HepG2 (cell line): Measurements from ENCODE around the gene ATAD3C. TPM values are rescaled to one million over a fixed set of nuclear protein-coding genes. Genes with fewer than 3 reads are reported as not detected.
A peak's percentile ranks its signal among the peaks of the same experiment; 100 is the strongest.

Experiments used
- AGO2 ChIP-seq: fragments of 200-400 bp; formaldehyde crosslinking; optimal IDR thresholded peaks from 2 replicates; pipeline ENCODE3; 2017; ENCODE audit warnings: mild to moderate bottlenecking, low read depth, low read length, moderate library complexity
- CCAR2 ChIP-seq: fragments of 200-400 bp; formaldehyde crosslinking; optimal IDR thresholded peaks from 2 replicates; pipeline ENCODE3; 2018; ENCODE audit warnings: low read depth, mild to moderate bottlenecking, low read length, moderate library complexity
- CREBL2 ChIP-seq: sonication (generic); formaldehyde crosslinking; IDR thresholded peaks from 2 replicates; pipeline ENCODE4 v1.8.1; 2023; ENCODE audit warnings: missing genetic modification reagents, mild to moderate bottlenecking, borderline replicate concordance
- FOXK1 ChIP-seq: sonication (generic); formaldehyde crosslinking; IDR thresholded peaks from 2 replicates; pipeline ENCODE4 v1.4.0; 2020; ENCODE audit warnings: low read depth, missing genetic modification reagents, borderline replicate concordance
- FOXP1 ChIP-seq, 2 experiments: fragments of 450-650 bp in 1 of 2; IDR thresholded peaks; 2 replicates each; pipeline ENCODE4 v1.6.1; 2017 to 2018; ENCODE audit warnings: antibody characterized with exemption in 1 of 2
- GABPB1 ChIP-seq: IDR thresholded peaks from 2 replicates; pipeline ENCODE4 v1.6.1; 2016; ENCODE audit warnings: mild to moderate bottlenecking, missing genetic modification reagents, moderate library complexity, missing compliant biosample characterization
- GLMP ChIP-seq: sonication (generic); formaldehyde crosslinking; IDR thresholded peaks from 2 replicates; pipeline ENCODE4 v1.9.0; 2021; ENCODE audit warnings: missing genetic modification reagents, mild to moderate bottlenecking, borderline replicate concordance
- ISX ChIP-seq: sonication (generic); formaldehyde crosslinking; conservative IDR thresholded peaks from 2 replicates; pipeline ENCODE4 v1.5.0; 2020; ENCODE audit warnings: missing genetic modification reagents
- KDM3A ChIP-seq: IDR thresholded peaks from 2 replicates; pipeline ENCODE4 v1.6.1; 2018; ENCODE audit warnings: low read depth, missing compliant biosample characterization
- KLF11 ChIP-seq: IDR thresholded peaks from 2 replicates; pipeline ENCODE4 v1.6.1; 2016; ENCODE audit warnings: missing compliant biosample characterization
- MTF1 ChIP-seq: sonication (generic); formaldehyde crosslinking; IDR thresholded peaks from 2 replicates; pipeline ENCODE4 v1.5.0; 2020; ENCODE audit warnings: missing genetic modification reagents
- MXD3 ChIP-seq: IDR thresholded peaks from 2 replicates; pipeline ENCODE4 v1.6.1; 2016; ENCODE audit warnings: mild to moderate bottlenecking, missing biosample characterization, missing genetic modification reagents
- NCOA1 ChIP-seq: sonication (generic); formaldehyde crosslinking; IDR thresholded peaks from 2 replicates; pipeline ENCODE4 v1.9.0; 2021; ENCODE audit warnings: missing genetic modification reagents
- PCBP1 ChIP-seq: fragments of 200-400 bp; formaldehyde crosslinking; IDR thresholded peaks from 2 replicates; pipeline ENCODE4 v1.6.1; 2017; ENCODE audit warnings: mild to moderate bottlenecking, low read depth, low read length, borderline replicate concordance
- PHB2 ChIP-seq: fragments of 450-650 bp; IDR thresholded peaks from 2 replicates; pipeline ENCODE4 v1.6.1; 2018; ENCODE audit not compliant: partially characterized antibody
- PHF5A ChIP-seq: IDR thresholded peaks from one replicate; pipeline ENCODE4 v1.6.1; 2018; ENCODE audit warnings: low read depth, missing genetic modification reagents; ENCODE audit not compliant: unreplicated experiment
- ZBTB21 ChIP-seq: sonication (generic); formaldehyde crosslinking; IDR thresholded peaks from 2 replicates; pipeline ENCODE4 v1.4.0; 2020; ENCODE audit warnings: missing genetic modification reagents
- ZFX ChIP-seq: sonication (generic); formaldehyde crosslinking; IDR thresholded peaks from 2 replicates; pipeline ENCODE4 v1.4.0; 2020; ENCODE audit warnings: mild to moderate bottlenecking, low read depth, missing genetic modification reagents, moderate library complexity
- ZFY ChIP-seq: sonication (generic); formaldehyde crosslinking; IDR thresholded peaks from 2 replicates; pipeline ENCODE4 v1.4.0; 2020; ENCODE audit warnings: missing genetic modification reagents
- ZNF12 ChIP-seq: sonication (generic); formaldehyde crosslinking; IDR thresholded peaks from 2 replicates; pipeline ENCODE4 v1.5.0; 2020; ENCODE audit warnings: missing genetic modification reagents
- ZNF136 ChIP-seq: sonication (generic); formaldehyde crosslinking; IDR thresholded peaks from 2 replicates; pipeline ENCODE4 v1.8.1; 2022; ENCODE audit warnings: low read depth, mild to moderate bottlenecking, moderate library complexity, missing genetic modification reagents
- ZNF407 ChIP-seq: sonication (generic); formaldehyde crosslinking; IDR thresholded peaks from one replicate; pipeline ENCODE4 v1.5.1; 2020; ENCODE audit warnings: mild to moderate bottlenecking, missing genetic modification reagents; ENCODE audit errors: not compliant biosample characterization
- polyA plus RNA-seq, 8 experiments: library from polyadenylated mRNA; depleted of rRNA in 3 of 8; stranded (reverse) in 7 of 8; unstranded in 1 of 8; fragments of >200 nt; fragmentation: Illumina TruSeq in 4 of 8; extraction: Trizol in 4 of 8; gene quantifications; 2 replicates each; pipeline versions ENCODE4 v1.2.1 to v1.2.3, GENCODE V29; 2011 to 2016; ENCODE audit warnings: low read depth in 4 of 8, missing spikeins in 1 of 8, mixed read lengths in 1 of 8; ENCODE audit not compliant: insufficient read depth in 1 of 8
- total RNA-seq, 5 experiments: library from RNA; depleted of rRNA; stranded (reverse); fragments of >200 nt; fragmentation: Illumina TruSeq; extraction: Trizol; gene quantifications; 2 replicates each; pipeline ENCODE4 v1.2.3, GENCODE V29; 2016; ENCODE audit warnings: low read depth in 1 of 5

ATAD3C gene
- total and polyA plus RNA-seq, 2 of the 13 experiments (the other 11 are each of a cell fraction or from before 2014, with no cell fraction given) = 2.4 to 3.2 TPM

- TF ChIP-seq ISX (CRISPR knock-in tag) (no peak), ZFX (peak; percentile 53), ZFY (CRISPR knock-in tag) (0 out of 2 replicates have a peak, but pooled peaks have one; percentile 10), ZNF407 (CRISPR knock-in tag) (peak; percentile 51), NCOA1 (CRISPR knock-in tag) (no peak), ZBTB21 (CRISPR knock-in tag) (no peak), KDM3A (no peak), CREBL2 (CRISPR knock-in tag) (no peak), CCAR2 (no peak), ZNF12 (CRISPR knock-in tag) (no peak), PHF5A (CRISPR knock-in tag) (no peak), MXD3 (CRISPR knock-in tag) (0 out of 2 replicates have a peak, but pooled peaks have one; percentile 17), KLF11 (CRISPR knock-in tag) (no peak), PHB2 (no peak), FOXP1 (IDR thresholded peaks at IDR 0.05) (no peak), FOXP1 (CRISPR knock-in tag; IDR thresholded peaks at IDR 0.05) (no peak), PCBP1 (no peak), GABPB1 (peak; percentile 29; the same call in 1 of the 2 replicates), AGO2 (peak; percentile 45), MTF1 (no peak), ZNF136 (CRISPR knock-in tag) (no peak), FOXK1 (CRISPR knock-in tag) (no peak), GLMP (CRISPR knock-in tag) (no peak)
Measured at GRCh38 chr1:1419363-1419812, 30.1 kb upstream of the ATAD3C start (continued).
